Smooth muscle cell of the brain vasculature (primary cell): Measurements from ENCODE around the gene HYAL2.
"Not testable (repeated sequence)": the region's sequence is repeated elsewhere in the genome, so short reads cannot be mapped to it uniquely, and the experiment has no call there.

Experiments
- DNase-seq: peaks from one replicate; pipeline ENCODE4 v3.0.0-alpha.2; 2012; ENCODE audit warnings: low read depth, low spot score

The HYAL2 gene

GRCh38 chr3:50292159-50293078, 30.1 kb downstream of the HYAL2 start, which contains the start of gene IFRD2:
IFRD2 (minus strand) TSS chr3:50292429; CDS start chr3:50292274, 155 bp downstream.
- DNase-seq, result peak; percentile 94

- DNase-seq, result no peak
Observed at GRCh38 chr3:50290161-50290641, 32.3 kb downstream of the HYAL2 start.

- no peak for DNase-seq
Observed at GRCh38 chr3:50289130-50289529, 33.4 kb downstream of the HYAL2 start.

- DNase-seq, result no peak
Observed at GRCh38 chr3:50288387-50289007, 34.0 kb downstream of the HYAL2 start.

GRCh38 chr3:50287262-50287661, 35.3 kb downstream of the HYAL2 start:
- DNase-seq, result no peak

GRCh38 chr3:50286322-50287227, 36.0 kb downstream of the HYAL2 start:
- DNase-seq, result no peak

- DNase-seq, result not testable (repeated sequence)
Observed at GRCh38 chr3:50284121-50284520, 38.4 kb downstream of the HYAL2 start.

- DNase-seq, result no peak
Observed at GRCh38 chr3:50279255-50280016, 43.1 kb downstream of the HYAL2 start.

- DNase-seq, result no peak
Observed at GRCh38 chr3:50278880-50279224, 43.7 kb downstream of the HYAL2 start, which contains the start of gene LSMEM2. LSMEM2 (plus strand) TSS chr3:50279087; CDS start chr3:50279114, 27 bp downstream.

GRCh38 chr3:50278123-50278879, 44.2 kb downstream of the HYAL2 start:
- no peak for DNase-seq

GRCh38 chr3:50276762-50277101, 45.8 kb downstream of the HYAL2 start:
- DNase-seq, result no peak

- no peak for DNase-seq
Observed at GRCh38 chr3:50275996-50276761, 46.4 kb downstream of the HYAL2 start.

- no peak for DNase-seq
Observed at GRCh38 chr3:50275141-50275995, 47.2 kb downstream of the HYAL2 start.

GRCh38 chr3:50274371-50275104, 48.0 kb downstream of the HYAL2 start:
- no peak for DNase-seq

GRCh38 chr3:50273689-50274065, 48.9 kb downstream of the HYAL2 start:
- DNase-seq, result no peak

- DNase-seq, result peak; percentile 43
Observed at GRCh38 chr3:50272911-50273688, 49.4 kb downstream of the HYAL2 start.

GRCh38 chr3:50272538-50272910, 50.0 kb downstream of the HYAL2 start:
- DNase-seq, result not testable (repeated sequence)
